HCT116 (cell line): ENCODE results near the gene GLP2R. TPM values are rescaled to one million over a fixed set of nuclear protein-coding genes. Genes with fewer than 3 reads are reported as not detected.

Source experiments
- ATAC-seq: fragments of 200-7000 bp; cut with Tn5 transposase; 2 replicates; pipeline ENCODE4 v1.9.1; 2020; ENCODE audit warnings: mild to moderate bottlenecking, moderate library complexity
- BruUV-seq: library from RNA; stranded (reverse); fragments of 400-500 nt; replicated peaks from 2 replicates; lab custom pipeline; 2021; lab: Mats Ljungman, UMichigan
- CTCF ChIA-PET: fragments of 300-600 bp; sonication (Branson Sonifier 250); formaldehyde crosslinking; loops from one replicate; lab custom pipeline; 2021; ENCODE audit warnings: antibody characterized with exemption; lab: Charles Lee
- POLR2A ChIA-PET: fragments of 300-600, 350-600 bp; sonication (Branson Sonifier 250); formaldehyde crosslinking; loops from one replicate; lab custom pipeline; 2021; ENCODE audit warnings: antibody characterized with exemption; lab: Charles Lee
- RAD21 ChIA-PET, 2 experiments: fragments of 300-600 bp; sonication (Branson Sonifier 250); formaldehyde crosslinking; loops; one replicate each; lab custom pipeline; 2023; ENCODE audit warnings: low total read pairs in 2 of 2; ENCODE audit not compliant: uncharacterized antibody in 2 of 2, unreplicated experiment in 2 of 2, low non-redundant PET in 1 of 2; lab: Charles Lee
- DNase-seq: peaks from one replicate; pipeline ENCODE4 v3.0.0-alpha.2; 2010; ENCODE audit warnings: low read depth, low spot score
- H2AFZ ChIP-seq: fragments of 200-600 bp; shearing (Covaris generic), sonication (generic); 2 replicates; pipeline ENCODE4 v1.6.1; 2017; ENCODE audit warnings: low read depth, mixed run types, mixed read lengths, antibody characterized with exemption, low read length; ENCODE audit not compliant: poor library complexity, severe bottlenecking
- H3K27ac ChIP-seq: 2 replicates; pipeline ENCODE4 v1.5.1; 2012; ENCODE audit warnings: low read depth, low read length
- H3K27me3 ChIP-seq: fragments of 200-600 bp; sonication (generic); 2 replicates; pipeline ENCODE4 v1.6.1; 2016; ENCODE audit warnings: mixed run types, low read length, mixed read lengths; ENCODE audit not compliant: insufficient read depth
- H3K36me3 ChIP-seq, 2 experiments: fragments of 200-500 bp in 1 of 2; fragments of 200-600 bp in 1 of 2; sonication (Bioruptor generic) in 1 of 2; sonication (generic) in 1 of 2; 2 replicates each; pipeline versions ENCODE4 v1.5.1 to v1.6.1; 2014 to 2016; ENCODE audit warnings: low read length in 2 of 2, inconsistent platforms in 1 of 2, mixed read lengths in 1 of 2, mixed run types in 1 of 2; ENCODE audit not compliant: insufficient read depth in 2 of 2, control insufficient read depth in 1 of 2
- H3K4me1 ChIP-seq, 2 experiments: fragments of 200-600 bp in 1 of 2; sonication (generic) in 1 of 2; 2 replicates each; pipeline versions ENCODE4 v1.5.1 to v1.6.1; 2012 to 2017; ENCODE audit warnings: low read length in 2 of 2, inconsistent platforms in 1 of 2, mild to moderate bottlenecking in 1 of 2, mixed read lengths in 1 of 2, mixed run types in 1 of 2, moderate library complexity in 1 of 2; ENCODE audit not compliant: insufficient read depth in 2 of 2, control insufficient read depth in 1 of 2
- H3K4me2 ChIP-seq: fragments of 200-600 bp; sonication (generic); 2 replicates; pipeline ENCODE4 v1.6.1; 2017; ENCODE audit warnings: mixed run types, low read length, mixed read lengths
- H3K4me3 ChIP-seq, 2 experiments: fragments of 200-600 bp in 1 of 2; sonication (generic) in 1 of 2; replicated peaks in 1 of 2; 2 replicates each; pipeline ENCODE4 v1.5.1; 2011 to 2016; ENCODE audit warnings: low read length in 2 of 2, control low read depth in 1 of 2, low read depth in 1 of 2, mild to moderate bottlenecking in 1 of 2, mixed read lengths in 1 of 2, mixed run types in 1 of 2
- H3K79me2 ChIP-seq: fragments of 200-600 bp; sonication (generic); 2 replicates; pipeline ENCODE4 v1.6.1; 2017; ENCODE audit warnings: mild to moderate bottlenecking, mixed run types, low read length, moderate library complexity, mixed read lengths; ENCODE audit not compliant: insufficient read depth
- H3K9ac ChIP-seq: fragments of 200-600 bp; sonication (generic); 2 replicates; pipeline ENCODE4 v1.6.1; 2016; ENCODE audit warnings: low read length, mixed read lengths
- H3K9me2 ChIP-seq: fragments of 200-600 bp; sonication (generic), shearing (Covaris generic); 2 replicates; pipeline ENCODE4 v1.6.1; 2017; ENCODE audit warnings: mixed run types, mild to moderate bottlenecking, moderate library complexity; ENCODE audit not compliant: insufficient read depth
- H3K9me3 ChIP-seq, 2 experiments: fragments of 200-500 bp in 1 of 2; fragments of 200-600 bp in 1 of 2; sonication (Bioruptor generic) in 1 of 2; sonication (generic) in 1 of 2; 2 replicates each; pipeline ENCODE4 v1.6.1; 2014 to 2017; ENCODE audit warnings: low read length in 2 of 2, mixed read lengths in 2 of 2, inconsistent platforms in 1 of 2, low read depth in 1 of 2, mild to moderate bottlenecking in 1 of 2, mixed run types in 1 of 2, moderate library complexity in 1 of 2; ENCODE audit not compliant: control insufficient read depth in 1 of 2, insufficient read depth in 1 of 2
- H4K20me1 ChIP-seq: fragments of 200-600 bp; sonication (generic), shearing (Covaris generic); 2 replicates; pipeline ENCODE4 v1.6.1; 2017; ENCODE audit warnings: mixed run types, mild to moderate bottlenecking, moderate library complexity; ENCODE audit not compliant: insufficient read depth
- CEBPB ChIP-seq: IDR thresholded peaks from 2 replicates; pipeline ENCODE4 v1.6.1; 2012; ENCODE audit warnings: low read depth
- EGR1 ChIP-seq: IDR thresholded peaks from 2 replicates; pipeline ENCODE4 v1.6.1; 2012; ENCODE audit warnings: low read depth
- ELF1 ChIP-seq: IDR thresholded peaks from 2 replicates; pipeline ENCODE4 v1.6.1; 2012; ENCODE audit warnings: low read depth, borderline replicate concordance
- EZH2phosphoT487 ChIP-seq: fragments of 200-600 bp; IDR thresholded peaks from 2 replicates; pipeline ENCODE4 v1.6.1; 2018; ENCODE audit warnings: antibody characterized with exemption, borderline replicate concordance
- FOSL1 ChIP-seq: IDR thresholded peaks from 2 replicates; pipeline ENCODE4 v1.6.1; 2012; ENCODE audit warnings: low read depth
- JUND ChIP-seq: IDR thresholded peaks from 2 replicates; pipeline ENCODE4 v1.6.1; 2012
- MAX ChIP-seq: IDR thresholded peaks from 2 replicates; pipeline ENCODE4 v1.6.1; 2012
- POLR2AphosphoS5 ChIP-seq: IDR thresholded peaks from 2 replicates; pipeline ENCODE4 v1.6.1; 2011; ENCODE audit warnings: mild to moderate bottlenecking, low read depth, low read length, moderate library complexity
- RAD21 ChIP-seq: IDR thresholded peaks from 2 replicates; pipeline ENCODE4 v1.6.1; 2012; ENCODE audit warnings: low read depth, mild to moderate bottlenecking
- SIN3A ChIP-seq: IDR thresholded peaks from 2 replicates; pipeline ENCODE4 v1.6.1; 2012; ENCODE audit warnings: low read depth
- SP1 ChIP-seq: IDR thresholded peaks from 2 replicates; pipeline ENCODE4 v1.6.1; 2012; ENCODE audit warnings: low read depth
- SRF ChIP-seq: IDR thresholded peaks from 2 replicates; pipeline ENCODE4 v1.6.1; 2012; ENCODE audit warnings: low read depth
- YY1 ChIP-seq: IDR thresholded peaks from 2 replicates; pipeline ENCODE4 v1.6.1; 2011; ENCODE audit warnings: low read length, low read depth, moderate library complexity, mild to moderate bottlenecking; ENCODE audit not compliant: insufficient replicate concordance; ENCODE audit errors: extremely low read depth
- ZNF274 ChIP-seq: fragments of 200-500 bp; sonication (Bioruptor generic); IDR thresholded peaks from 2 replicates; pipeline ENCODE4 v1.6.1; 2014; ENCODE audit warnings: mild to moderate bottlenecking, low read depth, low read length, inconsistent platforms
- intact Hi-C: fragments of 100-400 bp; cut with micrococcal nuclease; formaldehyde crosslinking; loops from 2 replicates; pipeline ENCODE4 v1.10.0; 2022
- total RNA-seq: library from RNA; stranded (reverse); gene quantifications from one replicate; pipeline ENCODE4 v1.2.1, GENCODE V29; 2021; ENCODE audit not compliant: unreplicated experiment
- TF ChIP-seq, protein P1 (sequence below): IDR thresholded peaks from 2 replicates; pipeline ENCODE4 v1.6.1; 2012
- TF ChIP-seq, protein P2 (sequence below), 3 experiments: fragments of 200-600 bp in 1 of 3; sonication (generic) in 1 of 3; IDR thresholded peaks in 2 of 3; conservative IDR thresholded peaks in 1 of 3; 2 replicates each; pipeline ENCODE4 v1.5.1; 2012 to 2017; ENCODE audit warnings: low read depth in 2 of 3, low read length in 2 of 3, antibody characterized with exemption in 1 of 3, borderline replicate concordance in 1 of 3, control low read depth in 1 of 3, mild to moderate bottlenecking in 1 of 3, mixed read lengths in 1 of 3, mixed run types in 1 of 3, moderate library complexity in 1 of 3; ENCODE audit not compliant: insufficient read depth in 1 of 3

Gene GLP2R
- total RNA-seq, 1 experiment from 2014 or later = not detected

DNA sequence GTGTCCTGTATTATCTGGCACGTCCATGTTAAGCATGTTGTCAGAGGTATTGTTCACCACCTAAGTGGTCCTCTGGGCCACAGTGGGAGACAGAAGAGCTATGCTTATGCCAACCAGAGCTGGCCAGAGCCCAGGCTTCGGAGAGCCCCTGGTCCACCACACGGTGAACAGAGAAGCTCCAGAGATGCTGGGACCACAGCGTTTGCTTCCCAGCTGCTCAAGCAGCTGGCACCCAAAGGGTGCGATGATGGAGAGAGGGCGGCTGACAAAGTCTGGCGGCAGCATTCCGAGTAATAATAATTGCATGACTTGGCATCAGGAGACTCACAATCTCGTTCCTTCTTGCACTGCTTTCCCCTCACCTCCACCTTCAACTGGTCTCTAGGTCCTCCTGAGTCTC, 115.1 kb downstream of the GLP2R start:
- TF ChIP-seq CEBPB (no peak), SIN3A (no peak), RAD21 (no peak), ZNF274 (no peak), EGR1 (no peak), FOSL1 (no peak), SP1 (no peak), YY1 (no peak), JUND (no peak), EZH2phosphoT487 (no peak), POLR2AphosphoS5 (no peak), SRF (no peak), ELF1 (no peak), MAX (no peak)
- TF ChIP-seq, protein P1, sequence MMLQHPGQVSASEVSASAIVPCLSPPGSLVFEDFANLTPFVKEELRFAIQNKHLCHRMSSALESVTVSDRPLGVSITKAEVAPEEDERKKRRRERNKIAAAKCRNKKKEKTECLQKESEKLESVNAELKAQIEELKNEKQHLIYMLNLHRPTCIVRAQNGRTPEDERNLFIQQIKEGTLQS = no peak
- TF ChIP-seq, protein P2, sequence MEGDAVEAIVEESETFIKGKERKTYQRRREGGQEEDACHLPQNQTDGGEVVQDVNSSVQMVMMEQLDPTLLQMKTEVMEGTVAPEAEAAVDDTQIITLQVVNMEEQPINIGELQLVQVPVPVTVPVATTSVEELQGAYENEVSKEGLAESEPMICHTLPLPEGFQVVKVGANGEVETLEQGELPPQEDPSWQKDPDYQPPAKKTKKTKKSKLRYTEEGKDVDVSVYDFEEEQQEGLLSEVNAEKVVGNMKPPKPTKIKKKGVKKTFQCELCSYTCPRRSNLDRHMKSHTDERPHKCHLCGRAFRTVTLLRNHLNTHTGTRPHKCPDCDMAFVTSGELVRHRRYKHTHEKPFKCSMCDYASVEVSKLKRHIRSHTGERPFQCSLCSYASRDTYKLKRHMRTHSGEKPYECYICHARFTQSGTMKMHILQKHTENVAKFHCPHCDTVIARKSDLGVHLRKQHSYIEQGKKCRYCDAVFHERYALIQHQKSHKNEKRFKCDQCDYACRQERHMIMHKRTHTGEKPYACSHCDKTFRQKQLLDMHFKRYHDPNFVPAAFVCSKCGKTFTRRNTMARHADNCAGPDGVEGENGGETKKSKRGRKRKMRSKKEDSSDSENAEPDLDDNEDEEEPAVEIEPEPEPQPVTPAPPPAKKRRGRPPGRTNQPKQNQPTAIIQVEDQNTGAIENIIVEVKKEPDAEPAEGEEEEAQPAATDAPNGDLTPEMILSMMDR (IDR thresholded peaks at IDR 0.05 in 2 of 3, conservative IDR thresholded peaks at IDR 0.05 in 1 of 3; ENCODE audit: borderline replicate concordance in 1 of 3, insufficient read depth in 1 of 3, low read depth in 2 of 3, low read length in 2 of 3) = no peak
- no peak overlapping the region for H3K9ac ChIP-seq
- H3K36me3 ChIP-seq = no peaks in the 10 kb centered on the region
- H3K79me2 ChIP-seq = no peaks in the 10 kb centered on the region
- no peaks in the 10 kb centered on the region for H3K9me3 ChIP-seq
- H3K4me3 ChIP-seq = no peak overlapping the region
- H3K27ac ChIP-seq = no peak overlapping the region
- DNase-seq = no peak
- no peaks in the 10 kb centered on the region for H3K27me3 ChIP-seq
- no peak overlapping the region for H2AFZ ChIP-seq
- no TSS peak for BruUV-seq
- no peaks in the 10 kb centered on the region for H3K9me2 ChIP-seq
- intact Hi-C loops = no loop called here
- no peaks in the 10 kb centered on the region for H4K20me1 ChIP-seq
- CTCF ChIA-PET = interaction anchor here (1.2 to 1.4 kb wide), 2 partner anchors 12 to 16 kb away, joined by 3 to 4 read pairs; no protein-coding TSS in a partner anchor
- no peaks in the 10 kb centered on the region for H3K4me1 ChIP-seq
- RAD21 ChIA-PET = no interaction called here
- POLR2A ChIA-PET = no interaction called here
- ATAC-seq = no peak
- no peak overlapping the region for H3K4me2 ChIP-seq
